ENCODE results near the gene KIF3A. TPM values are rescaled to one million over a fixed set of nuclear protein-coding genes. Genes with fewer than 3 reads are reported as not detected.

KIF3A gene
- total RNA-seq, 4 donors from 2014 or later = 2.6 to 15.0 (median 6.3) TPM

GRCh38 chr5:132669966-132670882 is 67.1 kb downstream of the KIF3A start:
- WGBS = 87% methylated on average over 12 of the region's 16 CpGs
- H3K9me3 ChIP-seq = no peaks in the 10 kb centered on the region
- no peak for TF ChIP-seq POLR2A (IDR thresholded peaks at IDR 0.05)
- no peak for TF ChIP-seq CTCF (IDR thresholded peaks at IDR 0.05)
- no peak for TF ChIP-seq POLR2AphosphoS5 (IDR thresholded peaks at IDR 0.05)
- TF ChIP-seq EP300 (IDR thresholded peaks at IDR 0.05) = no peak
- DNase-seq (ENCODE audit: low spot score in 2 of 2) = no peak
- no peaks in the 10 kb centered on the region for H3K36me3 ChIP-seq
- H3K27ac ChIP-seq = no peak overlapping the region
- H3K4me1 ChIP-seq = peaks cover 12% of the 10 kb centered on the region
- H3K4me3 ChIP-seq = no peak overlapping the region
- H3K27me3 ChIP-seq = no peaks in the 10 kb centered on the region

DNA sequence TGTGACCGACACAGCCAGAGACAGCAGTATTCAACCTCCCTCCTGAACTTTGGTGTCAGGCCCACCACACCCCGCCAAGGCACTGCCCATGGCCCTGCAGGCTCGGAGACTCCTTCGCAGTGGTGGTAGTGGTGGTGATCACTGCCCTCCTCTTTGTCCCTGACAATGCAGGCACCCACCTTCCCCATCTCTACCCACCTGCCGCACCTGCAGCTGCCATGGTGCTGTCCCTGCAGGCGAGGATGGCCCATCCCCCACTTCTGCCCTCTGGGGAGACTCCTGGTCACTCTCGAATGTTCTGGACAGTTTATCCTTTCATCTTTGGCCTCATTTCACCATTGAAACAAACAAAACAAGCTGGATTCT is 67.9 kb downstream of the KIF3A start:
- H3K4me1 ChIP-seq = peaks cover 6% of the 10 kb centered on the region
- no peaks in the 10 kb centered on the region for H3K9me3 ChIP-seq
- no peaks in the 10 kb centered on the region for H3K27me3 ChIP-seq
- no peak overlapping the region for H3K27ac ChIP-seq
- DNase-seq (ENCODE audit: low spot score in 2 of 2) = peak in 1 of 2 donors; percentile 57
- 82% methylated on average over 6 of the region's 7 CpGs for WGBS
- no peak overlapping the region for H3K4me3 ChIP-seq
- no peak for TF ChIP-seq EP300 (IDR thresholded peaks at IDR 0.05)
- TF ChIP-seq CTCF (IDR thresholded peaks at IDR 0.05) = no peak
- no peak for TF ChIP-seq POLR2A (IDR thresholded peaks at IDR 0.05)
- no peak for TF ChIP-seq POLR2AphosphoS5 (IDR thresholded peaks at IDR 0.05)
- no peaks in the 10 kb centered on the region for H3K36me3 ChIP-seq

- H3K36me3 ChIP-seq = no peaks in the 10 kb centered on the region
- H3K4me1 ChIP-seq = peaks cover 1% of the 10 kb centered on the region
- DNase-seq (ENCODE audit: low spot score in 2 of 2) = peak in 1 of 2 donors; percentile 40
- TF ChIP-seq CTCF (IDR thresholded peaks at IDR 0.05) (no peak), POLR2AphosphoS5 (IDR thresholded peaks at IDR 0.05) (no peak), EP300 (IDR thresholded peaks at IDR 0.05) (no peak), POLR2A (IDR thresholded peaks at IDR 0.05) (no peak)
- no peaks in the 10 kb centered on the region for H3K27me3 ChIP-seq
- 96% methylated on average over 14 of the region's 14 CpGs for WGBS
- H3K9me3 ChIP-seq = no peaks in the 10 kb centered on the region
- H3K4me3 ChIP-seq = no peak overlapping the region
- no peak overlapping the region for H3K27ac ChIP-seq
Measured at GRCh38 chr5:132668706-132669454, 68.5 kb downstream of the KIF3A start.

DNA sequence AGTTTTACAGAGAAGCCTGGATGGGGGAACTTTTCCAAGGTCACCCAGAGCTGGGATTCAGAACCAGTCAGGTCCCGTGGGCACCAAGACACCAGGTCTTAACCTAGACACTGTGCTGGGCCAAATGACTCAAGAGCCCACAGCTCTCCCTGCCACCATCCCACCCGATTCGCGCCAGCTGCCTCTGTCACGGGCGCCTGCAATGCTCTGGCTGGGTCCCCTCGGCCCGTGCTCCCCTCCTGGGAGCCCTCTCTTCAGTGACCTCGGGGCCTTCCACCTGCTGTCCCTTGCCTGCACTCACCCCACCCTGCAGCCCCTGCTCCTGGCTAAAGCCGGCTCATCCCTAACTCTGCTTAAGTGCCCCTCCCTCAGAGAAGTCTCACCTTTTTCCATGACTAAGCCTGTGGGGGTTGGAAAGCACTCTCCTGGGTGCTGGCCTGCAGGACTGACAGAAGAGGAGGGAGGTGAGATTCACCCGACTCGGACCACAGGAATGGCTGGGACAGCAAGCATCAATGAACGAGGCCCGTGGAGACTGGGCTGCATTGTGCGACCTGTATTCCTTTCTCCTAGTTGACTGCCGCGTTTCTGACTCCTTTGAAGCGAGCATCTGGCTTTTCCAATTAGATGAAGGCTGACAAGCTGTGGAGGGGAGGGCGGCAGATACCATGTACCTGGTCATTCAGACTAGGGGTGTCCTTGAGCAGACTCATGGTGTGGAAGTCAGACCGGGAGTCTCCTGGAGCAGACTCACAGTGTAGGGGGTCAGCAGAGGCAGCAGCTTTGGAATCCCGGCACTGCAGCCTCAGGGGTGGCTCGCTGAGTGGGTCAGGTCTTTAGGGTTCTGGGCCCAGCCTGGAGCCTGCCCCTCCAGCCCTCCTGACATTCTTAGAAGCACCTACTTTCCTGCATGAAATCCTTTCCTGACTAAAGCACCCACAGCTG is 69.3 kb downstream of the KIF3A start:
- TF ChIP-seq CTCF (IDR thresholded peaks at IDR 0.05) (no peak), POLR2A (IDR thresholded peaks at IDR 0.05) (no peak), EP300 (IDR thresholded peaks at IDR 0.05) (no peak), POLR2AphosphoS5 (IDR thresholded peaks at IDR 0.05) (no peak)
- H3K27ac ChIP-seq = no peak overlapping the region
- no peaks in the 10 kb centered on the region for H3K27me3 ChIP-seq
- H3K4me1 ChIP-seq = no peaks in the 10 kb centered on the region
- WGBS = 80% methylated on average over 20 of the region's 22 CpGs
- DNase-seq (ENCODE audit: low spot score in 2 of 2) = peak in 1 of 2 donors; percentile 74
- H3K36me3 ChIP-seq = no peaks in the 10 kb centered on the region
- no peaks in the 10 kb centered on the region for H3K9me3 ChIP-seq
- H3K4me3 ChIP-seq = no peak overlapping the region
